ENCODE data around the gene FNIP1. TPM values are rescaled to one million over a fixed set of nuclear protein-coding genes. Genes with fewer than 3 reads are reported as not detected.

Gene FNIP1
- total and polyA plus RNA-seq, 8 donors, result 21.5 to 49.3 (median 25.5) TPM

DNA sequence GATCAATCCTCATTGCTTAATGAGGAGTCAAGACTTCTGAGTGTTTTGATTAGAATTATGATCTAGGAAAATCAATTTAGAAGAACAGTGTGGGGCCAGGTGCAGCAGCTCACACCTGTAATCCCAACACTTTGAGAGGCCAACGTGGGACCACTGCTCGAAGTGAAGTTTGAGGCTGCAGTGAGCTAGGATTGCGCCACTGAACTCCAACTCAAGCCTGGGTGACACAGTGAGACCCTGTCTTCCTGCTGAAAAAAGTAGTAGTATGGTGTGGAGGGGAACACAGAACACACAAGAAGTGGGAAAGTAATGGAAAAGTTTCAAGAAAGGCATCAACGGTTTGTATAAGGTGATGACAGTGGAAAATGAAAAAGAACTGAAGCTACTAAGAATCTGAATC, 9.1 kb downstream of the FNIP1 start:
- intact Hi-C loops (cut with DNase I), result no loop called here
- H3K4me1 ChIP-seq, result peaks cover 0 to 31% of the 10 kb centered on the region in 2 donors
- no peaks in the 10 kb centered on the region for H3K27me3 ChIP-seq
- ATAC-seq (no peak), DNase-seq (no peak)
- H3K27ac ChIP-seq, result no peak overlapping the region
- H3K4me3 ChIP-seq, result no peak overlapping the region
- TF ChIP-seq CTCF (IDR thresholded peaks at IDR 0.05), result no peak
- H3K36me3 ChIP-seq, result no peaks in the 10 kb centered on the region
- no peaks in the 10 kb centered on the region for H3K9me3 ChIP-seq

DNA sequence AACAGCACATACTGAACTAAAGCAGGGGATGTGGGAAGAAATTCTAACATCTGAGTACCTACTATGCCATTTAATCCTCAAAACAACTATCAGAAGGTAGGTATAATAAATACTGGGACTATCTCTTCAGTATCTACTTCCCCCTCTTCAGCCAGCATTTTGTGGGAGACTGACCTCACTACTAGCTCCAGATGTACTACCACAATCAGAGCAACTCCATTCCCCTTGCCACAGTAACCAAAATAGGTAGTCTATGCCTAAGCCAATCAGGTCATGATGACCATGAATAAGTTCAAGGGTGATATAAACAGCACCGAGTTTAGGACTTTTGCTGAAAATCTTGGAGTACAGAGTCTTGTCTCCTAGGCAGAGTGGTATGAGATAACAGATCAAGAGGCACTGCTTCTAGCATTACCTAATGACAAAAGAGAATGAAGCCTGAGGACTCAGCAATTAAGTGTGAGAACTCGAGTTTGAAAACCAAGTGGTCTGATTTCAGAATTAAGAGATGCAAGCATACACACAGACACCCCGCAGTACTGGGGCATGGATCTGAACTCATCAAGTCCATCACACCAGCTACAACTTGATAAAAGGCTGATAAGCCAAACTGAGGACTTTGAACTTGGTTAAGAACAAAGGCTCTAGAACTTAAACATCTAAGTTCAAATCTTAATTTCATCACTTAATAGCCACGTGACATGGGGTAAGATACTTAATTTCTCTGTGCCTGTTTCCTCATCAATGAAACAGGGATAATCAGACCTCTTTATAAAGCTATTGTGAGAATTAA, 9.7 kb downstream of the FNIP1 start:
- intact Hi-C loops (cut with DNase I), result no loop called here
- DNase-seq (no peak), ATAC-seq (no peak)
- H3K27ac ChIP-seq, result no peak overlapping the region
- no peak for TF ChIP-seq CTCF (IDR thresholded peaks at IDR 0.05)
- H3K4me3 ChIP-seq, result no peak overlapping the region
- H3K4me1 ChIP-seq, result peaks cover 0 to 25% of the 10 kb centered on the region in 2 donors
- no peaks in the 10 kb centered on the region for H3K9me3 ChIP-seq
- H3K27me3 ChIP-seq, result no peaks in the 10 kb centered on the region
- H3K36me3 ChIP-seq, result peaks cover 0 to 6% of the 10 kb centered on the region in 2 donors

DNA sequence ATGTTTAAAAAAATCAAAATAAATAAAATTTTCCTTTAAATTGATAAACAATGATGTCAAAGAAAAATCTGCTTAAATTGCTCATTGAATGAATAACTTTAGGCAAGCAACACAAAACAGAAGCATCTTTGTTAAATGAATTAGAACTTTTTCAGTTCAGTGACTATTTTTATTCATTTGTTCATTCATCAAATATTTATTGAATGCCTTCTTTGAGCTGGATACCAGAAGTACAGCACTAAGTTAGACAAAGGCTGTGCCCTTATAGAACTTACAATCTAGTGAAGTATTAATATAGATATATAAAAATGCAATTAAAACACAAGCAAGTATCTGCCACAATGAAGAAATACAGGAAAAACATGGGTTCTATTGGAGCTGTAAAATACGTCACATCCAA, 10.8 kb downstream of the FNIP1 start:
- Histone ChIP-seq H3K9me3 (no peaks in the 10 kb centered on the region), H3K27me3 (no peaks in the 10 kb centered on the region), H3K4me3 (no peak overlapping the region), H3K27ac (no peak overlapping the region), H3K36me3 (peaks cover 0 to 8% of the 10 kb centered on the region in 2 donors), H3K4me1 (peaks cover 0 to 20% of the 10 kb centered on the region in 2 donors)
- DNase-seq (no peak), ATAC-seq (no peak)
- intact Hi-C loops (cut with DNase I), result no loop called here
- TF ChIP-seq CTCF (IDR thresholded peaks at IDR 0.05), result no peak

DNA sequence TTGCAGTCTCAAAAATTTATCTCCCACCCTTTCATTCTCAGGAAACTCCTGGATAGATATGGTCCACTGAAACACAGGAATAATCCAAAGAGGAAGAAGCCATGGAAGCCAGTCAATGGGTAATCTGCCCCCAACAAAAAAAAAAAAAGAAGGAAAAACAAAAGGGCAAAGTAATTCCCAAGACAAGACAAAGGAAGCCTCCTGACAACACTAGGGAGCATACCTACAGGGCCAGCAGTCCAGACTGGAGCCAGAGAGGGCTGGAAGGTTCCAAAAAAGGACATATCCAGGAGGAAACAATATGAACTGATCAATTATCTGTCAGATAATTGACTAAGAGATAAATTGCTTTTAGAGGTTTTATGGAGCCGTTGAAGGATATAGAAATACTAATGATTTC, 12.9 kb downstream of the FNIP1 start:
- intact Hi-C loops (cut with DNase I), result no loop called here
- TF ChIP-seq CTCF (IDR thresholded peaks at IDR 0.05), result no peak
- Histone ChIP-seq H3K4me3 (no peak overlapping the region), H3K27ac (no peak overlapping the region), H3K4me1 (peaks cover 0 to 10% of the 10 kb centered on the region in 2 donors), H3K36me3 (peaks cover 0 to 8% of the 10 kb centered on the region in 2 donors), H3K9me3 (no peaks in the 10 kb centered on the region), H3K27me3 (no peaks in the 10 kb centered on the region)
- ATAC-seq (no peak), DNase-seq (no peak)

DNA sequence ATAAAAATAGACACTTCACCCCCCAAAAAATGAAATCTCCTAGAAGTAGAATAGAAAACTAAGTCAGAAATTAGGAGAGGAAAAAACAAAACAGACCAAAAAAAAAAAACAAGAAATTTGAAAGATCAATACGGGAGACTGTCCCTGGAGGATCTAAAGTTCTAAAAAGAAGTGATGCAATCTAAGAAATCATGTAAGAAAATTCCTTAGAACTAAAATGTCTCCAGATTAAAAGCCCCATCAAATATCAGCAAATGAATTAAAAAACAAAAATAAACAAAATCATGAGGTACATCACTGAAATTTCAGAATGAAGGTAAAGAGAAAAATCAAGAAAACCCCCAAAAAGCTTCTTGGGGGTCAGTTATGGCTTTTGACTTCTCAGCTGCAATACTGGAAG, 13.5 kb downstream of the FNIP1 start:
- intact Hi-C loops (cut with DNase I), result no loop called here
- Histone ChIP-seq H3K4me3 (no peak overlapping the region), H3K9me3 (no peaks in the 10 kb centered on the region), H3K4me1 (peaks cover 0 to 6% of the 10 kb centered on the region in 2 donors), H3K36me3 (peaks cover 0 to 8% of the 10 kb centered on the region in 2 donors), H3K27me3 (no peaks in the 10 kb centered on the region), H3K27ac (no peak overlapping the region)
- ATAC-seq (no peak), DNase-seq (no peak)
- no peak for TF ChIP-seq CTCF (IDR thresholded peaks at IDR 0.05)
